ENCODE data around the gene TMEM18. TPM values are rescaled to one million over a fixed set of nuclear protein-coding genes. Genes with fewer than 3 reads are reported as not detected.

TMEM18 gene
- total and polyA plus RNA-seq, 2 of the 4 experiments (the other 2 are of a cell fraction) = 15.2 to 30.2 TPM

- no peak overlapping the region for H3K14ac ChIP-seq (replicated peaks; ENCODE audit: low read depth, low read length)
- H4K8ac ChIP-seq (ENCODE audit: low read depth in 2 of 2, low read length in 2 of 2) = no peak overlapping the region
- no peak overlapping the region for H2BK5ac ChIP-seq (ENCODE audit: low read depth, low read length, poor library complexity, severe bottlenecking)
- H3K56ac ChIP-seq (ENCODE audit: extremely low read depth, insufficient read depth, low read length) = no peak overlapping the region
- H4K5ac ChIP-seq (ENCODE audit: low read depth, low read length) = no peak overlapping the region
- dilution Hi-C loops (cut with HindIII; ENCODE audit: low sequenced_read_pairs, unreplicated experiment) (no loop called here), in situ Hi-C loops (cut with MboI; ENCODE audit: low sequenced_read_pairs) (no loop called here), intact Hi-C loops (cut with micrococcal nuclease) (no loop called here)
- ATAC-seq (ENCODE audit: low read depth) (no peak), DNase-seq (no peak)
- H3K79me1 ChIP-seq (ENCODE audit: low read depth in 1 of 2, low read length in 2 of 2) = no peaks in the 10 kb centered on the region
- no peak overlapping the region for H3K27ac ChIP-seq (ENCODE audit: insufficient read depth, low read length)
- no peak overlapping the region for H3K23ac ChIP-seq (ENCODE audit: low read depth, low read length)
- CTCF ChIA-PET = no interaction called here
- no peaks in the 10 kb centered on the region for H4K20me1 ChIP-seq (ENCODE audit: insufficient read depth, low read length)
- peaks cover 2% of the 10 kb centered on the region; the same call in 1 of the 2 replicates for H3K27me3 ChIP-seq (ENCODE audit: control insufficient read depth, insufficient read depth, low read length)
- H3K9me1 ChIP-seq (ENCODE audit: insufficient read depth, low read length) = no peaks in the 10 kb centered on the region
- no peak overlapping the region for H3K4ac ChIP-seq (ENCODE audit: low read depth, low read length)
- no peak overlapping the region for H3K4me3 ChIP-seq (ENCODE audit: insufficient read depth, low read depth, low read length)
- POLR2A ChIA-PET (ENCODE audit: unreplicated experiment) = no interaction called here
- no peak overlapping the region for H3K9ac ChIP-seq (ENCODE audit: low read depth, low read length)
- H2AFZ ChIP-seq (replicated peaks; ENCODE audit: low read length, poor library complexity) = no peak overlapping the region
- H4K91ac ChIP-seq (ENCODE audit: insufficient read depth, low read depth, low read length) = no peak overlapping the region
- H3K18ac ChIP-seq (ENCODE audit: low read depth, low read length) = no peak overlapping the region
- no peaks in the 10 kb centered on the region for H3K9me3 ChIP-seq (ENCODE audit: control insufficient read depth, insufficient read depth, low read length)
- no TSS peak for BruUV-seq (replicated peaks)
- 38% methylated on average over 8 of the region's 25 CpGs; no CpG with 5 or more reads in 1 of the 2 experiments for WGBS, 2 experiments (ENCODE audit: extremely low coverage in 2 of 2, insufficient read length in 1 of 2)
- no peak overlapping the region for H3K4me2 ChIP-seq (ENCODE audit: low read depth, low read length)
- H3K36me3 ChIP-seq (ENCODE audit: control insufficient read depth, insufficient read depth, low read length) = no peaks in the 10 kb centered on the region
- no peak overlapping the region for H2BK120ac ChIP-seq (ENCODE audit: low read depth, low read length)
- no peak overlapping the region for H2BK20ac ChIP-seq (ENCODE audit: low read depth, low read length)
- no peak overlapping the region for H2AK9ac ChIP-seq (replicated peaks; ENCODE audit: low read depth, low read length, poor library complexity)
- H3K4me1 ChIP-seq (ENCODE audit: control insufficient read depth, insufficient read depth, low read length) = no peaks in the 10 kb centered on the region
- no peak overlapping the region for H2BK15ac ChIP-seq (ENCODE audit: low read depth, low read length)
- H2AK5ac ChIP-seq (ENCODE audit: low read depth, low read length) = no peak overlapping the region
- TF ChIP-seq POLR2A (IDR thresholded peaks at IDR 0.05; ENCODE audit: low read depth, low read length) = no peak
- TF ChIP-seq USF2 (IDR thresholded peaks at IDR 0.05; ENCODE audit: low read depth, low read length) = no peak
- no peak for TF ChIP-seq RCOR1 (IDR thresholded peaks at IDR 0.05; ENCODE audit: insufficient replicate concordance, low read length)
- no peak for TF ChIP-seq CTCF (conservative IDR thresholded peaks at IDR 0.05; ENCODE audit: low read depth, low read length)
- no peak for TF ChIP-seq BHLHE40 (IDR thresholded peaks at IDR 0.05; ENCODE audit: low read depth, low read length)
- TF ChIP-seq RAD21 (IDR thresholded peaks at IDR 0.05; ENCODE audit: low read length) = no peak
- TF ChIP-seq NFE2L2 (IDR thresholded peaks at IDR 0.05; ENCODE audit: low read depth, low read length) = no peak
- TF ChIP-seq MXI1 (IDR thresholded peaks at IDR 0.05; ENCODE audit: borderline replicate concordance, low read depth, low read length) = no peak
- no peak for TF ChIP-seq FOS (IDR thresholded peaks at IDR 0.05; ENCODE audit: low read depth, low read length)
- TF ChIP-seq RFX5 (IDR thresholded peaks at IDR 0.05; ENCODE audit: low read depth, low read length) = no peak
- no peak for TF ChIP-seq SMC3 (IDR thresholded peaks at IDR 0.05; ENCODE audit: low read depth, low read length)
- no peak for TF ChIP-seq MAZ (IDR thresholded peaks at IDR 0.05; ENCODE audit: borderline replicate concordance, low read depth, low read length)
- TF ChIP-seq ELK1 (IDR thresholded peaks at IDR 0.05; ENCODE audit: borderline replicate concordance, low read depth, low read length) = no peak
- TF ChIP-seq MAFK (IDR thresholded peaks at IDR 0.05; ENCODE audit: low read depth, low read length) = no peak
- TF ChIP-seq CEBPB (IDR thresholded peaks at IDR 0.05; ENCODE audit: low read depth, low read length) = no peak
Measured at GRCh38 chr2:650343-651310, 26.6 kb downstream of the TMEM18 start.

All from IMR-90 (cell line).